Measurements from ENCODE around the gene AFP. TPM values are rescaled to one million over a fixed set of nuclear protein-coding genes. Genes with fewer than 3 reads are reported as not detected.

AFP gene
- total RNA-seq, 1 experiment from 2014 or later, result 0.40 TPM

- POLR2A ChIA-PET (ENCODE audit: unreplicated experiment), result no interaction called here
- H3K9me3 ChIP-seq (ENCODE audit: low read length), result no peaks in the 10 kb centered on the region
- H3K9me2 ChIP-seq (replicated peaks; ENCODE audit: low read length), result no peaks in the 10 kb centered on the region
- H4K20me1 ChIP-seq (ENCODE audit: low read length), result no peaks in the 10 kb centered on the region
- H3K4me1 ChIP-seq (ENCODE audit: insufficient read depth, low read length), result peaks cover 11% of the 10 kb centered on the region; the same call in 1 of the 2 replicates
- H2AFZ ChIP-seq (ENCODE audit: low read length), result no peak overlapping the region
- BruUV-seq (replicated peaks), result no TSS peak
- H3K9ac ChIP-seq (ENCODE audit: low read length), result no peak overlapping the region
- no peaks in the 10 kb centered on the region for H3K79me2 ChIP-seq (ENCODE audit: low read length)
- peaks cover 40% of the 10 kb centered on the region for H3K27me3 ChIP-seq (ENCODE audit: low read length)
- intact Hi-C loops (cut with micrococcal nuclease), result no loop called here
- no peaks in the 10 kb centered on the region for H3F3A ChIP-seq (ENCODE audit: low read length, unreplicated experiment)
- H3K4me2 ChIP-seq (ENCODE audit: low read length), result no peak overlapping the region
- no peak overlapping the region for H3K27ac ChIP-seq (ENCODE audit: low read length)
- TF ChIP-seq CTCF (conservative IDR thresholded peaks at IDR 0.05; ENCODE audit: low read depth, low read length), result no peak
- TF ChIP-seq EZH2 (IDR thresholded peaks at IDR 0.05; ENCODE audit: low read length, unreplicated experiment), result no peak
- TF ChIP-seq EZH2phosphoT487 (IDR thresholded peaks at IDR 0.05; ENCODE audit: borderline replicate concordance, low read length), result no peak
- ATAC-seq (no peak), DNase-seq (no peak)
- no peak overlapping the region for H3K4me3 ChIP-seq (ENCODE audit: low read length)
- CTCF ChIA-PET, result no interaction called here
- H3K36me3 ChIP-seq (ENCODE audit: low read depth, low read length), result no peaks in the 10 kb centered on the region
Observed at GRCh38 chr4:73453701-73454005, 17.6 kb downstream of the AFP start.

- CTCF ChIA-PET, result no interaction called here
- no peak overlapping the region for H3K9ac ChIP-seq (ENCODE audit: low read length)
- no peak for ATAC-seq
Observed at GRCh38 chr4:73454920-73455319, 18.9 kb downstream of the AFP start.

More at GRCh38 chr4:73454920-73455319, 18.9 kb downstream of the AFP start:
- no peaks in the 10 kb centered on the region for H3K36me3 ChIP-seq (ENCODE audit: low read depth, low read length)
- TF ChIP-seq EZH2phosphoT487 (IDR thresholded peaks at IDR 0.05; ENCODE audit: borderline replicate concordance, low read length) (no peak), CTCF (conservative IDR thresholded peaks at IDR 0.05; ENCODE audit: low read depth, low read length) (no peak), EZH2 (IDR thresholded peaks at IDR 0.05; ENCODE audit: low read length, unreplicated experiment) (no peak)
- BruUV-seq (replicated peaks), result no TSS peak
- H2AFZ ChIP-seq (ENCODE audit: low read length), result no peak overlapping the region
- intact Hi-C loops (cut with micrococcal nuclease), result no loop called here
- H3K9me2 ChIP-seq (replicated peaks; ENCODE audit: low read length), result no peaks in the 10 kb centered on the region
- H3F3A ChIP-seq (ENCODE audit: low read length, unreplicated experiment), result no peaks in the 10 kb centered on the region
- H3K4me2 ChIP-seq (ENCODE audit: low read length), result no peak overlapping the region
- POLR2A ChIA-PET (ENCODE audit: unreplicated experiment), result no interaction called here
- no peak for DNase-seq
- H3K27ac ChIP-seq (ENCODE audit: low read length), result no peak overlapping the region
- H3K27me3 ChIP-seq (ENCODE audit: low read length), result peaks cover 37% of the 10 kb centered on the region
- H3K79me2 ChIP-seq (ENCODE audit: low read length), result no peaks in the 10 kb centered on the region
- peaks cover 11% of the 10 kb centered on the region; the same call in 1 of the 2 replicates for H3K4me1 ChIP-seq (ENCODE audit: insufficient read depth, low read length)
- H4K20me1 ChIP-seq (ENCODE audit: low read length), result no peaks in the 10 kb centered on the region
- no peaks in the 10 kb centered on the region for H3K9me3 ChIP-seq (ENCODE audit: low read length)
- no peak overlapping the region for H3K4me3 ChIP-seq (ENCODE audit: low read length)

Measured in PC-3 (cell line).